ENCODE data around the gene EFCAB12.
A peak's percentile ranks its signal among the peaks of the same experiment; 100 is the strongest.
"Not testable (repeated sequence)": the region's sequence is repeated elsewhere in the genome, so short reads cannot be mapped to it uniquely, and the experiment has no call there.

EFCAB12 gene

DNA sequence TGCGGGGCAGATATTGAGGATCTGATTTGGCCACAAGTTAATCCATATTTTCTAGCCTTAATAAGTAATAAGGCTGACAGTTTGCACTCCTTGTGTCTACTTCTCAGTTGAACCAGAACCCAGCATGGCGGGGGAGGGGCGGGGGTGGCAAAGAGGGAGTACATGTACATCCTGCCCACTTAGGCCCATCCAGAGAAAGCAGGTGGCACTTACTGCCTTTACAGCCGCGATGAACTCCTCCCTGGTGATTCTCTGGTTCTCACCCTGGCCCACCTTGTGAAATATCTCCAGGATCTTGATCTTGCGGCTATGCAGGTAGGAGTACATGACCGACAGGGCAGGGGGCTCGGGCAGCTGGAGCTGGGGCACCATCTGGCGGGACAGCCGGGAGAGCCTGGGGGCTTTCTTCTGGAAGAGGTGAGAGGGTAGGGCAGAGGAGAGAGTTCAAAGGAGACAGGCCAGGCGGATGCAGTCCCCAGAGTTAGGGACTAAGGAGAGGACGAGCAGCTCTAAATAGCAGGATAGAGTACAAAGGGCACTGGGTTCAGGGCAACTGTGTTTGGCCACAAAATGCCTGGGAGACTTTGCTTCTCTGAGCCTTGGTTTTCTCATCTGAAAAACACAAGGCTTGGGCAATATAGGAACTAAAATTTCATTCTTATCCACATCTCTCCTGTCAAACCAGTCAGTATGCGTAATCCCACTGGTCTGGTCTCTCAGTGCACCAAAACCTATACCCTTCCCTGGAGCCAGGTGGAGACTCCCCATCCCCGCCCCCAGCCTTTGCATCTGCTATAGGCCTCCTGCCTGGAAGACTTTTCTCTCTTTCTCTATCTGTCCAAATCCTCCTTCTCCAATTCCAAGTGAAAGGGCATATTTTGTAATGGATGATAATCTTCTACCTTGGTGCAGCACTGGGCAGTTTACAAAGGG, 10.1 kb downstream of the EFCAB12 start:
- DNase-seq: no peak

DNA sequence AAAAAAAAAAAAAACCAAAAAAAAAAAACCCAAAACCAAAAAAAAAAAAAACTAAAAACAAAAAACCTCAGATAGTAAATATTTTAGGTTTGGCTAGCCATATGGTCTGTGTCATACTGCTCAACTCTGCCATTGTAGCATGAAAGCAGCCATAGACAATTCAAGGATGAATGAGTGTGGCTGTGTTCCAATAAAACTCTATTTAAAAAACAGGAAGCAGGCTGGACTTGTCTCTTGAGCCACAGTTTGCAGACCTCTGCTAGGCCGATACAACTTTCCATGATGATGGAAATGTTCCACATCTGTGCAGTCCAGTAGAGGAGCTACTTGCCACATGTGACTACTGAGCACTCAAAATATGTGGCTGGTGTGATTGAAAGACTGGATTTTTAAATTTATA, 11.1 kb downstream of the EFCAB12 start:
- no peak for DNase-seq

DNA sequence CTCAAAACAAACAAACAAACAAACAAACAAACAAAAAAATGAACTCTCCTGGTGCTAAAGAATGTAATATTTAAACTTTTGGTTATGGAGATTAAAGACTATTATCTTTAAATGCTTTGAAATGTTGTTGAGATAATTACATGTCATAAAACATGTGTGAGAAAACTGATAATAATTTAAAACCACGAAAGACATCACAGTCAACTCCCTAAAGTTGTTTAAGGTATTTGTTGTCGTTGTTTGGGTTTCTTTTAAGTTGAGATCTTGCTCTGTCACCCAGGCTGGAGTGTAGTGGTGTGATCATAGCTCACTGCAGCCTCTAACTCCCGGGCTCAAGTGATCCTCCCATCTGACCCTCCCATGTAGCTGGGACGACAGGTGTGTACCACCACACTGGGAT, 12.0 kb downstream of the EFCAB12 start:
- DNase-seq: no peak

DNA sequence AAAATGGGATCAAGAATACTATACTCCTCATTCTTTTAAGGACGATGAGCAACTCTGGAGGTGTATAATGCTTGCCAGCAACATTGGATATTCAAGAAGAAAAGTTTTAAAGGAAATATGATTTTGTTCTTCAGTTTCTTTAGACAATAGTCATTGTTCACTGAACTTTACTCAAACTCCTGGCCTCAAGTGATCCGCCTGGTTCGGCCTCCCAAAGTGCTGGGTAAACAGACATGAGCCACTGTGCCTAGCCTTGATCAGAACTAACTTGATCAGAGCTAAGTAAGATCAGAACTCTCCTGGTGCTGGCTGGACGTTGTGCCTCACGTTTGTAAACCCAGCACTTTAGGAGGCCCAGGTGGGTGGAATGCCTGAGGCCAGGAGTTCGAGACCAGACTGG, 12.6 kb downstream of the EFCAB12 start:
- DNase-seq: no peak

DNA sequence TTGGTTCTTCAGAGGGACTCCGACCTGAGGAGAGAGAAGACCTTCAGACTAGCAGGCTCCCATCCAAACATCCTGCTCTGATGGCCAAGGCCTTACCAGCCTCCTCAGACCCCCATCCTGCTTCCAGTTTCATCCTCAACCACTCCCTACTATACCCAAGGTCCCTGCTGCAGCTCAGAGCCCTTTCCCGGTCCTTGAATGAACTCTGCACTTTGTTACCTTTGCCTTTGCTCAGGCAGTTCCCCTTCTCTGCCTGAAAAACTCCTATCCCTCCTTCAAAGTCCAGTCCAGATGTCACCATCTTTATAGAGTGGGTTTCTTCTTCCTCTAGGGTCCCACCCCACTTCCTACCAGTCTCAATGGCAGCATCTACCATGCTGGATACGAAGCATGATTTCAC, 13.1 kb downstream of the EFCAB12 start:
- DNase-seq: no peak

DNA sequence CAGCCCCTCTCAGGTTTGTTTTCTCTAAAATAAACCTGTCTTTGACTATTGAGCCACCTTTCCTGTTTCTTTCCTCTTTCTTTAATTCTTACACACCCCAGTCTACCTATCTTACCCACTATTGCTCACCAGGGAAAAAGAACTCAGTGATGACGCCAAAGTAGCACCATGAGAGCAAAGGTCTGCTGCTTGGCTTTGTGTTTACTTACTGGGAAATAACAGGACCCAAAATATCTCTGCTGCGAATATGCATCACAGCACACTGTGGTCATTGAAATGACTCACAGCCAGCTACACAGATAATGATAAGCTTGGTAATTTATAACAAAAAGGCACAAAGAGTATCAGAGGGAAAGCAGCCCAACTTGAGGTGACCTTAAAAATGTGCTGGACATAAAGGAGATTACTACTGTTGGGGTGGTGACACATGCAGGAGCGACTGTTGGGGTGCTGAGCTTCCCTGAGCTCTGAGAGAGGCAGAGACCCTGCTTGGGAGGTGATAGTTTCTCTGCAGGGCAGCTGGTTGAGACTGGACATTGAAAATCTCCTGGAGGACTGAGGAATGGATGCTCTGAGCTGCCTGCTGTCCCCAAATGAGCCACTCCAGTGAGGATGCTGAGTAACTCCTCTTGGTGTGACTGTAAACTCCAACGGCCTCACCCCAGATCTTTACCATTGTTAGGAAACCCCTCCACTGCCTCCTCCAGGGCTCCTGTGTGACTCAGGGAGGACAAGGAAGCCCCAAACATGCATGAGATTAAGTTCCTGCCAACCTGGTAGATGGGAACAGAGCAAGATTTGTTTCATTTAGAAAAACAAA, 14.5 kb downstream of the EFCAB12 start:
- no peak for DNase-seq

DNA sequence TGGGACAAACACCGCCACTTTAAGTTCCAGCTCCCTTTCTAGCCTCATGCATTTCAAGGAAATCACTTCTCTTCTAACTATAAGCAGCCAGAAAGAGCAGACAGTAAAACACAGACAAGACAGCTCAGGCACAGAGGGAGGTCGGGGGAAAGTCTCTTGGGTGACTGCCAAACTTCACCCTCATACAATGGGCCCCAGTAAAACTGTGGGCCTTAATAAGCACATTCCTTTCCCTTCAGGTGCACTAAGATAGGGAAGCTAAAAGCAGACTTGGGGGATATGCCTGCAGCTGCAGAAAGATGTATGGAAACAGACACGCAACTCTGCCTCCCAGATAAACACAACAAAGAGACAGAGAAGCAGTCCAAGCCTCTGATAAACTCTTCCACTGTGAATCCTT, 15.2 kb downstream of the EFCAB12 start:
- not testable (repeated sequence) for DNase-seq

DNA sequence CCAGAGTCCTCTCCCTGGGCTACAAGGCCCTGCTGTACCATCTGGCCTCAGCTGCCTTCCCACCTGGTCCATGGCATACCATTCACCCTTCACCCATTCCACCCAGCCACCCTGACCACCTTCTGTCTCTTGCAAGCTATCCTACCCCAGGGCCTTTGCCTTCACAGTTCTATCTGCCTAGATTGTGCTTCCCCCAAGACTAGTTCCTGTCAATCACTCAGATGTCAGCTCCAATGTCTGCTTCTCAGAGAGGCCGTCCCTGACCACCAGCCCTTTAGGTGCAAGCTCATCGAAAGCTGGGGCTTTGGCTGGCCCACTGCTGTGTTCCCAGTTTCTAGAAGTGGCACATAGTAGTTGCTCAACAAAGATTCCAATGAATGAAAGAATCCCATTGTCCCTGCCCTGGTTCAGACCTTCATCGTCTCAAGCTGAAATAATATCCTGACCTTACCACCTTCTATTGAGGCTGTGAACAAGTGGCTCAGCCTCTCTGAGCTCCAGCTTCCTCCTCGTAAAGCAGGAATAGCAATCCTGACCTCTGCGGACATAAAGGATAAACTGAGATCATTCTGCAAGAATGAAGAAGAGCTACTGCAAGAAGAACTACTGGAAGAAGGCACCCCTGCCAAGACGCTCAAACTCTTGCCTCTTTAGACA, 15.8 kb downstream of the EFCAB12 start:
- no peak for DNase-seq

DNA sequence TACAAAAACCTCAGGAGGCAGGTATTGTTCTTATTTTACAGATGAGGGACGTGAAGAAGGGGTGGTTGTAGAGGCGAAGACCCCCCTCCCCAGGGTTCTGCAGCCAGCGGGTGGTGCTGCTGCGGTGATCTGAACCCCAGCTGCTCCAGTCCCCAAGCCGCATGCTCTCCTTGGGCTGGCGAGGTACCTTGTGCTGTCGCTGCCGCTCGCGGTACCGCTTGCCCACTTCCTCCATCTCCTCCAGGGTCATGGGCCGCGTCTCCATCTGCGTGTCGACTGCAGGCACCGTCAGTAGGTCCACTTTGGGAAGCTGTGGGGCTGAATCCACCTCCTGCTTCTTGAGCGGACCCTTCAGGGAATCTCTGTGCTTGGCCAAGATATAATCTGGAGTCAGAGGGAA, 17.5 kb downstream of the EFCAB12 start:
- DNase-seq: no peak

DNA sequence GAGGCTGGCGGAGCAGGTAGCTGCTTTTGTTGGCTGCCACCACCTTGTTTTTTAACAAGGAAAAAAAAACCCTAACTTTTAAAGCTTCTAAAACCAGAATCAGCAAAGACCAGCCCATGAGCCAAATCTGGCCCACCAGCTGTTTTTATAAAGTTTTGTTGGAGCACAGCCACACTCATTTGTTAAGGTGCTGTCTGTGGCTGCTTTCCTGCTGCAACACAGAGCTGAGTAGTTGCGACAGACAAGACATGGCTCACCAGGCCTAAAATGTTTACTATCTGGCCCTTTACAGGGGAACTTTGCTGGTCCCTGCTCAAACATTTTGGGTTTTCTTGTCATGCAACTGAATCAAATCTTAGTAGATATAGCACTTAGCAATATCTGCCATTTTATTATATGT, 18.9 kb downstream of the EFCAB12 start:
- DNase-seq: no peak

DNA sequence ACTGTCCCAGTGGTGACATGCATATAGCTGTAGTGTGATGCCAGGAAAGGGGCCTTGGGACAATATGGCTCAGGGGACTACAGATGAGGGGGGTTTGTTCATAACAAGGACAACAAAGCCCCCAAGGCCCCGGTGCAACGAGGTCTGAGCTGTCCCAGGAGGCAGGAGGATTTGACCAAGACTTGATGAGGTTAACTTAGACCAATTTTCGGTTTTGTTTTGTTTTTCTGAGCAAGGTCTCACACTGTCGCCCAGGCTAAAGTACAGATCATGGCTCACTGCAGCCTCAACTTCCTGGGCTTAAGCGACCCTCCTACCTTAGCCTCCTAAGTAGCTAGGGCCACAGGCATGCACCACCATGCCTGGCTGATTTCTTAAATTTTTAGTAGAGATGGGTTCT, 23.8 kb downstream of the EFCAB12 start:
- no peak for DNase-seq

DNA sequence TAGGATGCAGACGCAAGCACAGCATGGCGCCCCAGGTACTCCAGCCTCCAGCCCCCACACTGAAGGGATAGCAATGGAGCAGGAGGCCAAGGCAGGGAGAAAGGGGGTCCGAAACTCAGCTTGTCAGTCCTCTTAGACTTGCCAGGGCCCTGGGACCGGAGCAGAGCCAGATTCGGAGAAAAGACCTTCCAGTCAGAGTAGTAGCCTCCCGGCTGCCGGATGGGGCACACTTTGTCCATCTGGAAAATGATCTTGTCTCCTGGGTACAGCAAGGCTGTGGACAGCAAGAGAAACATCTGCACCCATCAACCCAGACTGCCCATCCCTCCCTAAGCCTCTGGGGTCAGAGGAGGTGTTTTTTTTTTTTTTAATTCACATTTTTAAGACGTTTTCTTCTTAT, 24.3 kb downstream of the EFCAB12 start:
- no peak for DNase-seq

DNA sequence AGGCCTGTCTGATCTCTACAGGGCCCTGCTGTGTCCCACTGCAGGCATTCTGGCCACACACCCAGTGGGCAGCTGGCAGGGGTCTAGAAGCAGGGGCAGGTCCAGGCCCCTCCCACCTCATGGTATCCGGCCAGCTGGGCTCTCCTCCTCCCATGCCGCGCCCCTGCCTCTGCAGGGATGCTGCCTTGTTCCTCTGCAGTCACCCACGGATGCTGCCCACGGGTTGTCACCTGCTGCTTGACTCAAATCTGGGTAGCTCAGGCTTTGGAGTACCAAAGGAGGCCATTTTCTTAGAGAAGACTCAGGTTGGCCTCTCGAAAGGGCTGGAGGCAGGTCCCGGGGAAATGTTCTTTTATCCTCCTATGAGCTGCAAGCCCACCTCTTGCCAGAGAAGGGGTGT, 25.0 kb downstream of the EFCAB12 start:
- no peak for DNase-seq

DNA sequence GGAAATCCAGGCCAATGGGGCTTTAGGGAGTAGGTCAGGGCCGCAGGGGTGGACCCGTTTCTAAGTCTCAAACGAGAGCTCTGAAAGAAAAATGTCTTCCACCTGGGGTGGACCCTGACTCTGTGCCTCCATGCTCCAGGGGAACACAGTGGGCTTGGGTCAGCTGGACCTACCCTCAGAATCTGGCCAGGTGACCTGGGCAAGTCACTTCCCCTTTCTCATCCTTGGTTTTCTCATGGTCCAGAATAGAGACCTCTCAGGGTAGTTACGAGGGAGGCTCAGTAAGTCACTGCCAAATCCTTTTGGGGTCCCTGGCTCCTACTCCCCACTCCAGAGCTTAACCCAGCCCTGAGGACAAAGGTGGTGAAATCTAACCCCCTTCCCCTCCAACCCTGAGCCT, 25.8 kb downstream of the EFCAB12 start:
- DNase-seq: no peak

DNA sequence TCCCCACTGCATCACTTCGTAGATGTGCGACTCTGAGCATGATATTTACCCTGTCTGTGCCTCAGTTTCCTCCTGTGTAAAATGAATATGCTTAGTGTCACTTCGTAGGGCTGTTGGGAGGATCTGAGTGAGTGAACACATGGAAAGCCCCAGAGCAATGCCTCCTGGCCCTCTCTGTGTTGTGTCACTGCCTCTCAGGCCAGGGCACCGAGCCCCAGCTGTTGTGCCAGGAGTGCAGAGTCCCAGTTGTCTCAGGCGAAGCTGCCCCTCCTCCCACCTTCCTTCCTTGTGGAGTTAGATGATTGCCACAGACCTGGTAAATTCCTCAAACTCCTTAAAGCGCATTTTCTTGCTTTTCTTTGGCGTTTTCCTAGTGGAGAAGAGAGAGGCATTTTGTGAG, 26.2 kb downstream of the EFCAB12 start:
- DNase-seq: no peak

DNA sequence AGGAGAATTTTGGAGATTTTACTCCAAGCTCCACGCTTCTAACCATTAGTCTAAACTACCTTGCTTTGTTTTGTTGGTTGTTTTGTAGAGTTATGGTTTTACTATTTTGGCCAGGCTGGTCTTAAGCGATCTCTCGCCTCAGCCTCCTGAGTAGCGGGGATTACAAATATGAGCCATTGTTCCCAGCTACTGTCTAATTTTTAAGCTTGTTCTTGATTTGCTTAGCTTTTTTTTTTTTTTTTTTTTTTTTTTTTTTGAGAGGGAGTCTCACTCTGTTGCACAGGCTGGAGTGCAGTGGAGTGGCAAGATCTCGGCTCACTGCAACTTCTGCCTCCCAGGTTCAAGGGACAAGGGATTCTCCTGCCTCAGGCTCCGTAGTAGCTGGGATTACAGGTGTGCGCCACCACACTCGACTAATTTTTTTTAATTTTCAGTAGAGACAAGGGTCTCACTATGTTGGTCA, 28.5 kb downstream of the EFCAB12 start:
- DNase-seq: no peak

DNA sequence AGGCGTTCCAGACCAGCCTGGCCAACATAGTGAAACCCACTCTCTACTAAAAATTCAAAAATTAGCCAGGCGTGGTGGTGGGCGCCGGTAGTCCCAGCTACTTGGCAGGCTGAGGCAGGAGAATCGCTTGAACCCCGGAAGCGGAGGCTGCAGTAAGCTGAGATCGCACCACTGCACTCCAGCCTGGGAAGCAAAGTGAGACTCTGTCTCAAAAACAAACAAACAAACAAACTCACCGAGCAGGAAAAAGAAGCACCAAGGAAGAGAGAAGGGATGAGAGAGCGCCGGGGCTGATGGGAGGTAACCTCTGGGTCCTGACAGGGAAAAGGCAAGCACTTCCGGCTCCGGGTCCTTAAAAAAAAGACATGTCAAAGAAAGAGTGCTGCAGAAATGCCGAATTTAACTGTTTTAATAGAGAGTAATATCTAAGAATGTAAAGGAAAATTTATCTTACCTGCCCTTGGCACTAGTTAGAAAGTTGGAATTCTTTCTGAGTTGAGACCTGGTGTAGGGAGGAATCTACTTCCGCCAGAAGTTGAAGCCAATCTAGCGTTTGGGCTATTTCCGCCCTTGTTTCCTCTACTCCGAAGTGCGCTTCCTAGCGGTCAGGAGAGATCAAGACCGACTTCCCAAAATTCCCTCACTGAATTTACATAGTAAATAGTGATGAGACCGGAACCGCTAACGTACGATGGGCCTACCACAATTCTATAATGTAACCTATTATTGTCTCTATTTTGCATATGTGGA, 29.1 kb downstream of the EFCAB12 start:
- DNase-seq: peak; percentile 82 to 86

DNA sequence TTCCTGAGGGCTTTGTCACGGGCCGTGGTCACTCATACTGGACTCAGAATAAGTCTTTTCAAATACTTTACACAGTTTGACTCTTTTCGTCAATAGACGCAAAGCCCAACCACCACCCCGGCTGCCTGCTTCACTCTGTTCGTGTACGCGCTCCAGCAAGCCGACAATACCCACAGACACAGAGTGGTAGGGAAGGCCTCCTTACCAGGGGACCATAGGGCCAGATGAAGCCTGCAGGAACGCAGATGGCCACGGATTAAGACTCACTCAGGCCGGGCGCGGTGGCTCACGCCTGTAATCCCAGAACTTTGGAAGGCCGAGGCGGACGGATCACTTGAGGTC, 29.7 kb downstream of the EFCAB12 start:
- DNase-seq: no peak

DNA sequence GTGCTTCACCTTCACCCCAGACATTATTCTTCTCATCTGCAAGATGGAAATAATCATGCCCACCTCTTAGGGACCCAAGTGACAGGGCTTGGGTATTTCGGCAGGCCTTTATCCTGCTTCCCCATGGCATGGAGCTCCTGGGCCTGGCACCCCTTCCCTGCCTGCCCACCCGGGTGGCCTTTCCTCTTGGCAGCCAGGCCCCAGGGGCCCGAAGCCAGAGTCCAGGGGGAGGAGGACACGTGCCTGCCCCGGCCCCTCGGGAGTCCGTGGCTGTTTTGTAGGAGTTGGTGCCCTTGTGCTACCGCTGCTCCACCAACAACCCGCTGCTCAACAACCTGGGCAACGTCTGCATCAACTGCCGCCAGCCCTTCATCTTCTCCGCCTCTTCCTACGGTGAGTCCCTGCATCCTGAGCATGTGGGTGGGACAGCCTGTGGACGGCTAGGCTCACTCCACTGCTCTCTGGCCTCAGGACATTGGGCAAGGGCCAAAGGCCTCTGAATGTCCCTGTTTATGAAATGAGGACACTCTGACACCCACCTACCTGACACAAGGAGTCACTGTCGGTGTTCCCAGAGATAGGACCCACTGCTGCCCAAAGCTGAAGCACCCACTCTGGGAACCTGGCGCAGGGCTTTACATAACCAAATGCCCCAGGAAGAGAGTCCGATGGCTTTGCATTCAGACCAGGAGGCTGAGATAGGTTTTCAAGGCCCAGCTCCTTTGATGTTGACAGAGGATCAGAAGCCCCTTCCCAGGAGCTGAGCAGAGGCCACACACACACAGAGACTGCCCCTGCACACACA, 34.5 kb downstream of the EFCAB12 start:
- DNase-seq: not testable (repeated sequence)

DNA sequence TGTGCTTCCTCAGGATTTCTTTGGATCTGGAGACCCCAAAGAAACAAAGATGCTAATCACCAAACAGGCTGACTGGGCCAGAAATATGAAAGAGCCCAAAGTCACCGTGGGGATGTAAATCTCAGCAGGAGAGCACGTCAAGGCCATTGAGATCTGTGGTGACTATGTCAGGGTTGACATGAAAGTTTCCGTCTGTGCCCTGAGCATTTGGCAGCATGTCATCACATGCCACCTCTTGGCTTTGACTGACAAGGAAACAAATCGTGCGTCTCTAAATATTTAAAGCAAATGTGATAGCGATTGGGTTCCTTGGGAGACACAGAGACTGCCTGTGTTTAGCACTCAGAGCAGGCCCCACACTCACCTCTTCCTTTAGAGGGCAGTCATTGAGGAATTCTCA, 35.2 kb downstream of the EFCAB12 start:
- no peak for DNase-seq

DNA sequence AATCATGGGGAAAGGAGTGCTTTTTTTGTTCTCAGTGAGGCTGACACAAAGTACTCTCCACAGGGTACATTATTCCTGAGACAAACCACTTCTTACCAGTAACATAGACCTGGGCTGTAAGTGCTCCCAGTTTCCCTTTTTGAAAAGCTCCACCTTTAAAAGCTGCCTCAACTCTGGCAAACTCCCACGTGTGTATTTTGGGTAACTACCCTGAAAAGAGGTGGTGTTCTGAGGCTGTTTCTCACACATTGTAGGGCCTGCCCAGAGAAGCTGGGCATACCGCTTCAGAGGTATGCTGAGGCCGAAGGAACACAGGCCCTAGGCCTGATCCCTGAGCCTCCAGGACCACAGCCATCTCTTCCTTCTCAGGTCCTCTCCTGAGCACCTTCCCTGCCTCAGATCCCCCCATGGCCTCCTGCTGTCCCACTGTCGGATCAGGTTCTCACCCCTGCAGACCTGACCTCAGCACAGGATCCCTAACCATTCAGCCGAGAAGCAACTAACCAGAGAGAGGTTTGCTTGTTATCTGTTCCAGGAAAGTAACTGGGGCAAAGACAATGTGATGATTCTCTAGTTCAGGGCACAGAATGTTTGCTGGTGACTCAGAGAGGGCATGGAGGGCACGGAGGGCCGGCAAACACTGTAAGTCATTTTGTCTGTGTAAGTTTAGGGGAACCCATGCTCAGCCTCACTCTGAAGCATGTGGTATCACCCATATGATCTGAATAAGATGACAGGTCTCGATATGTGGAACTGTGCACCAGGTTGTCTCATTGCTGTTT, 36.1 kb downstream of the EFCAB12 start:
- not testable (repeated sequence) for DNase-seq
